ENCODE results near the gene STAB2.

DNA sequence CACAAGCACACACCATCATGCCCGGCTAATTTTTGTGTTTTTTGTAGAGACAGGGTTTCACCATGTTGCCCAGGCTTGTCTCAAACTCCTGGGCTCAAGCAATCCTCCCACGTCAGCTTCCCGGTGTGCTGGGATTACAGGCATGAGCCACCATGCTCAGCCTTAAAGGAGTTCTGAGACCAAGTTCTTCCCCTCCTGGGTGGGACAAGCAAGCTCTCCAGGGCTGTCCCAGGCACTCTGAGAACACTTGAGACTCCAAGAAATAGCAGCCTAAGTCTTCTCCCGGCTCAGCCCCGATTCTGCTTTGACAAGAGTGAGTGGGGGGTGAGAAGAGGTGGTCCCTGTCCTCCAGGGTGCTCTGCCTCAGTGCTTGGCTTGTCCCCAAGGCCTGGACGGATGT lies 86.4 kb downstream of the STAB2 start:
- no peak for TF ChIP-seq CTCF (IDR thresholded peaks at IDR 0.05; ENCODE audit: control extremely low read depth in 1 of 3, insufficient read depth in 1 of 3, low read depth in 1 of 3, low read length in 3 of 3)
- TF ChIP-seq ZNF274 (IDR thresholded peaks at IDR 0.05; ENCODE audit: borderline replicate concordance, extremely low read depth, low read length) = no peak
- TF ChIP-seq POLR2A (IDR thresholded peaks at IDR 0.05; ENCODE audit: control extremely low read depth in 1 of 2, low read depth in 2 of 2, low read length in 2 of 2) = no peak
- TF ChIP-seq RBBP5 (IDR thresholded peaks at IDR 0.05; ENCODE audit: borderline replicate concordance, low read depth, low read length) = no peak
- no peak for TF ChIP-seq EP300 (IDR thresholded peaks at IDR 0.05; ENCODE audit: borderline replicate concordance in 1 of 2, low read depth in 2 of 2, low read length in 2 of 2)
- TF ChIP-seq TCF12 (IDR thresholded peaks at IDR 0.05; ENCODE audit: low read depth, low read length) = no peak
